LNCaP clone FGC (cell line): ENCODE data around the gene SKAP2.

Experiments used
- DNase-seq: peaks from one replicate; pipeline ENCODE4 v3.0.0-alpha.2; 2011; ENCODE audit warnings: low read depth
- H3K4me3 ChIP-seq: 2 replicates; pipeline ENCODE4 v1.5.1; 2011; ENCODE audit warnings: mild to moderate bottlenecking, low read depth, low read length, control low read depth
- CTCF ChIP-seq: IDR thresholded peaks from 2 replicates; pipeline ENCODE4 v1.5.1; 2012; ENCODE audit warnings: mild to moderate bottlenecking; ENCODE audit not compliant: control insufficient read depth, insufficient read depth; ENCODE audit errors: extremely low read depth

Gene SKAP2

DNA sequence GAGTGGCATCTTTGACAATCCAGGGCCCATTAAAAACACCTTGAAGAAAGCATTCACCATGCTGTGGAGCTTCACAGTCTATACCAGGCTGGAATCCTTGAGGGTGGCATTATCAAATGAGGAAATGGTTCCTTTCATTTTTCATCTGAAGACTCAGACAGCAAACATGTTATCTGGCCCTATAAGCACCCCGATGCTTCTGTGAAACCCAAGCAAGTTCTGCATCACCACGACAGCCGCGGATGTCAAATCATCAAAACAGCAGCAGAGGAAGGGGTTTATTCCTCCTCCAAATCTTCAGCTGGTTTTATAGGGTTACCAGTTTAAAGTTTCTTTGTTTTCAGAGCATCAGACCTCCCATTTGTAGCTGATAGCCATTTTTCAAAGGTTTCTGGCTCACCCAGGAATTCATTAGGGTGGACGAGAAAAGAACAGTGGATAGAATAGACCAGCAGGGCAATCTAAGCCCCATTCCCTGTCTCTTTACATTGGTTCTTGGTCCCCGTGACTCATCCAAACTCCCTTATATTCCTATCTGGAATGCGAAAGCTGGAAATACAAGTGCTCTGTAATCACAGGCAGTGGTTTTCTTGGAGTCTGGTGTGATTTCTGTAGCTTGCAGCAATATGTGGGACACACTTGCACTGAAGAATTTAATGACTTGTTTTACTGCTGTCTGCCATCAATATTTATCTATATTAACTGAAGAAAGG lies 217.9 kb downstream of the SKAP2 start:
- TF ChIP-seq CTCF, result no peak
- H3K4me3 ChIP-seq, result no peak overlapping the region
- DNase-seq, result no peak

DNA sequence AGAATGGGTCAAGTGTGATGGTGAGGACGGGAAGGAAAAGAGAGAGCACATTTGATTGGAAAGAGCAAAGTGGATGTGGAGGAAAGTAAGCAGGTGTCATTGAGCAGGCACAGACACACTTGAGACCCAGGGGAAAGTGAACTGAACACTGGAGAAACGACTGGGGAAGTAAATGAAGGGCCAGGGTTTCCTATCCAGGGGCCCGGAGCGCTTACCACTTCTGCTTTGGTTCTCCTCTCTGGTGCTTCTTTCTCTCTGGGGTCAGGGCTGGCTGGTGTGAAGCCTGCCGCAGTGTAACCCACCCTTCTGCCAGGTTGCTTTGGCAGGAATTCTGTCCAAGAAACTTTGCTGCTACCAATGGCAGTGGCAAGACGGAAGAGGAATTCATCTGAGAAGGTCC lies 219.3 kb downstream of the SKAP2 start:
- DNase-seq, result no peak
- TF ChIP-seq CTCF, result no peak
- no peak overlapping the region for H3K4me3 ChIP-seq

GRCh38 chr7:26642416-26642815 lies 222.0 kb downstream of the SKAP2 start:
- no peak for TF ChIP-seq CTCF

DNA sequence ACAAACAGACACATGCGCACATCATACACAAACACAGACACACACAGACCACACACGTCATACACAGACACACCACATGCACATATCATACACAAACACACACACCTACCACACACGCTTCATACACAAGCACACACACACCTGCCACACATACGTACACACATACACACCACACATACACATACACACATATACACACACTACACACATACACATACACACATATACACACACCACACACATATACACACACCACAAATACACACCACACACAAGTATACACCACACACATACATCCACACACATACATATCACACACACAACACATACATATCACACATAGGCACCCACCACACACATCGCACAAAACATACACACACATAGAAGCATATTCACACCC lies 224.7 kb downstream of the SKAP2 start:
- TF ChIP-seq CTCF, result no peak
- no peak overlapping the region for H3K4me3 ChIP-seq
- no peak for DNase-seq

More at GRCh38 chr7:26642416-26642815, 222.0 kb downstream of the SKAP2 start:
- H3K4me3 ChIP-seq, result no peak overlapping the region
- no peak for DNase-seq

DNA sequence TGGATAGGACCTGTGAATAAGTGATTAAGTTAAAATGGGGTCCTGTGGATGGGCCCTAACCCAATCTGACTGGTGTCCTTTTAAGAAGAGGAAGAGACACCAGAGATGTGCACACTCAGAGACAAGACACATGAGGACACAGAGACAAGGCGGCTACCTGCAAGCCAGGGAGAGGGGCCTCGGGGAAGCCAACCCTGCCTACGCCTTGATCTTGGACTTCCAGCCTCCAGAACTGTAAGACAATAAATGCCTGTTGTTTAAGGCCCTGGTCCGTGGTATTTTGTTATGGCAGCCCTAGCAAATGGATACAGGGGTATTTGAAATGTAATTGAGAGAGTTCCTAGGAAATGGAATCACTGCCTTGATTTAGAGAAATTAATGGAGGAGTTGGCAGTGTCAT lies 225.3 kb downstream of the SKAP2 start:
- H3K4me3 ChIP-seq, result no peak overlapping the region
- DNase-seq, result no peak
- no peak for TF ChIP-seq CTCF

DNA sequence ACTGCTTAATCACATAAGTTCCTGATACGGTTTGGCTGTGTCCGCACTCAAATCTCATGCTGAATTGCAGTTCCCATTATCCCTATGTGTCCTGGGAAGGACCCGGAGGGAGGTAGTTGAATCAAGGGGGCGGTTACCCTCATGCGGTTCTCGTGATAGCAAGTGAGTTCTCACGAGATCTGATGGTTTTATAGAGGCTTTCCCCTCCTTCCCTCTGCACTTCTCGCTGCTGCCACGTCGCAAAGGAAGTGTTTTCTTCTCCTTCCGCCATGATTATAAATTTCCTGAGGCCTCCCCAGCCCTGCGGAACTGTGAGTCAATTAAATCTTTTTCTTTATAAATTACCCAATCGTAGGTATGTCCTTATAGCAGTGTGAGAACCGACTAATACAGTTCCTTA lies 226.2 kb downstream of the SKAP2 start:
- TF ChIP-seq CTCF, result no peak
- no peak overlapping the region for H3K4me3 ChIP-seq
- no peak for DNase-seq

DNA sequence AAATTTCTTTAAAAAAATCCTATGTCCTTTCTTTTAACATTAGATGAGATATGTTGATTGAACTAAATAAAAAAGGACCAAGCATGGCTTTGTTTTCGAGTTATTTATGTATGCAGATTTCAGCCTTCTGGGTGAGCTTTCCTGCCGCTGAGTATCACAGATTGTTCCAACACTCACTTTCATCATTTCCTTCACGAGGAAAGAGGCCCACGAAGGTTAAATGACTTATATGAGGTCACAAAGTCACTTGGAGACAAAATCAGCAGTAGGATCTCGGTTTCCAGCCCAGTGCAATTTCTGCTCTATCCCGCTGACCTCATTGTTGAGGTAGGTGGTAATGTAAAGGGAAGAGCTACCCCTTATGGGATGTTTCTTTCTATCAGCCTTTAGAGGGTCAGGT lies 226.8 kb downstream of the SKAP2 start:
- no peak for DNase-seq
- no peak for TF ChIP-seq CTCF

More for the DNA sequence above, 226.8 kb downstream of the SKAP2 start:
- no peak overlapping the region for H3K4me3 ChIP-seq
